Activated CD8-positive, alpha-beta memory T cell treated with anti-CD3 and anti-CD28 coated beads, Interleukin-2, amount 50 U/mL, for 4 hours (primary cell): ENCODE measurements around the gene LIPC.

Experiments
- DNase-seq: peaks from one replicate; pipeline ENCODE4 v3.0.0-alpha.2; 2020

The LIPC gene

GRCh38 chr15:58437531-58438105 lies 5.8 kb downstream of the LIPC start:
- no peak for DNase-seq

- DNase-seq = no peak
Observed at GRCh38 chr15:58438111-58438510, 6.3 kb downstream of the LIPC start.

DNA sequence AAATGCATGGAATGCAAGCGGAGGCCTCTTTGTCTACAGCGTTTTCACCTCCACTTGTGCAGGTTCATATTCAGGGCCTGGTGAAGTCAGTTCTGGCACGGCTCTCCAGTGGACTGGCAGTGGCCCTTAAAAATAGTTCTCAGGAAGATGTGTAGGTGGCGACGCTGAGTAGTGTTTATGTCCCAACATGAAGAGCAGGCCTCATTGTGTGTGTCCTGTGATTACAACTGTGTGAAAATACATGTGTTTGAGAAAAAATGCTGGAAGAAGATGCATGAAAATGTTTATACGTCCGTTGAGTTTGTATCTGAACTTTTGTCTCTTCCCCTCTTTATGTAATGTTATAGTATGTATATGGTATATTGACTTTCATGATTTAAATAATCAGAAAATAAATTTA lies 7.2 kb downstream of the LIPC start:
- no peak for DNase-seq

- no peak for DNase-seq
Observed at GRCh38 chr15:58440158-58440910, 8.5 kb downstream of the LIPC start.

GRCh38 chr15:58440922-58441321 lies 9.1 kb downstream of the LIPC start:
- DNase-seq = no peak

- DNase-seq = no peak
Observed at GRCh38 chr15:58441376-58442070, 9.7 kb downstream of the LIPC start.

DNA sequence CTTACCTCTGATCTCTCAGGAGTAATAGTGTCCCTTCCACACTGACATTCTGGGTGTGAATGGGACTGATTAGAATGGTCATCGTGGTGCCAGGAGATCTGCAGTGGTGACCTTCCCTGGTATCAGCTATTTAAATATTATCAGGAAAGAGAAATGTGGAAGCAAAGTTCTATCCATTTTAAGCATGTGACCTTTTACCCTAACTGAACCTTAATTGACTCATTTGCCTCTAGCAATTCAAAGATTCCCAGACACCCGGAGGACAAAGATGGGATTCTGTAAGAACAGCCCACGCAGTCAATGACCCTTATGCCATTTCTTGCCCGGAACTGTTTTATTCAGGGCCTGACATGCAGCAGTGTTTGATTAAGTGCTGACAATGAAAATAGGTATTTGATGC lies 10.3 kb downstream of the LIPC start:
- DNase-seq = no peak

- DNase-seq = no peak
Observed at GRCh38 chr15:58443308-58443707, 11.5 kb downstream of the LIPC start.

GRCh38 chr15:58444056-58444455 lies 12.3 kb downstream of the LIPC start:
- DNase-seq = no peak

GRCh38 chr15:58444658-58445332 lies 13.0 kb downstream of the LIPC start:
- DNase-seq = no peak

DNA sequence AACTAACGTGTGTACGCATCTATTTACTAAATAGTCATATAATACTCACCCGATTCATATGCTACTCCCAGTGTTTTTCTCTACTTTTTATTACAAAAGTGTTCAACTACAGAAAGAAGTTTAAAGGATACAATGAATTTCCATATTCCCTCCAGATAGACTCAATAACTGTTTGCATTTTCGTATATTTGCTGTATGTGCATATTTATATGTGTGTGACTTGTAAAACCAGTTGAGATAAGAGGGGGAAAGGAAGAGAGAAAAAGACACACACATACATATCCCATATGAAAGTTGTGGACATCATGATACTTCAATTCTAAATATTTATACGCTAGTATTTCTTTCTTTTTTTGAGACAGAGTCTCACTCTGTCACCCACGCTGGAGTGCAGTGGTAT lies 14.1 kb downstream of the LIPC start:
- no peak for DNase-seq

DNA sequence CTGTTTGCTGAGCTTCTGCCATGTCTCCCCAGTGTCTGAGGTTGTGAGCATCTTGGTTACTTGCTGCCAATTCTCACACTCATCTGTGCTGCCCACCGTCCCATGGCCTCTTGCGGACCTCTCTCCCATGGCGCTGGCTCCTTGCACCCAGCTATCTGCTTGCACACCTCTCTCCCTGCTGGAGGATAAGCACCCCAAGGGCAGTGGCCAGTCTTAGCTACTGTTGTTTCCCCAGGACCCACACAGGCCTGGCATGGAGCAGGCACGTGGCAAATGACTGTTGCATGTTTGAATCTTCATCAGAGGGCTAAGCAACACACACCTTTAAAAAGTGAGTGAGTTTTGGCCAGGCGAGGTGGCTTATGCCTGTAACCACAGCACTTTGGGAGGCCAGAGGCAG lies 14.7 kb downstream of the LIPC start:
- DNase-seq = no peak

DNA sequence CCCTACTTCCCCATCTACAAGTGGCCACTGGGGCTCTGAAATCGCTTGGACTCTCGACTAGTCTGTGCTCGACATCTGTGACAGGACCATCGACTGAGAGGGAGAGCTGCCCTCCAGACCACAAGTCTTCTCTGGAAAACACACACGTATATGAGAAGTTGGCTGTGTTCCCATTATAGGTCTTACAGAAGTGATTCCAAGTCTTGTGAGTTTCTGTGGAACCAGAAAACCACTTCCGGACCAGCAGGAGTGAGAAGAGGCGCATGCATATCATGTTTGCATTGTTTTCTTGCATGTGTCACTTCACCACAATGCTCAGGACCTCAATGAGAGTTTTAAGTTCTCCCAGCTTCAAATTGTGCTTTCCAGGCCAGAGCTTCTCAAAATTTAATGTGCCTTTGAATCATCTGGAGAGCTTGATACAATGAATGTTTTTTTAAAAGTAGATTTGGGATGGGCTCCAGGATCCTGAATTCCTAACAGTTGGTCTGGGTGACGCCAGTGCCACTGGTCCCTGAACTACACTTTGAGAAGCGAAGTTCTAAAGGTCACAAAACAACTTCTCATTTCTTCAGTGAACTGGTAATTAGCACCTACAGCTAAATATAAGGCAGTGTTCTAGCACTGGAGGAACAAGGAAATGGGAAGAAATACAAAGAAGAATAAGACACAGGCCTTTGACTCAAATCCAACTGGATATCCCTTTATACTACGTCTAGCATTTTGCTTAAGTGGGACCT lies 15.7 kb downstream of the LIPC start:
- no peak for DNase-seq

DNA sequence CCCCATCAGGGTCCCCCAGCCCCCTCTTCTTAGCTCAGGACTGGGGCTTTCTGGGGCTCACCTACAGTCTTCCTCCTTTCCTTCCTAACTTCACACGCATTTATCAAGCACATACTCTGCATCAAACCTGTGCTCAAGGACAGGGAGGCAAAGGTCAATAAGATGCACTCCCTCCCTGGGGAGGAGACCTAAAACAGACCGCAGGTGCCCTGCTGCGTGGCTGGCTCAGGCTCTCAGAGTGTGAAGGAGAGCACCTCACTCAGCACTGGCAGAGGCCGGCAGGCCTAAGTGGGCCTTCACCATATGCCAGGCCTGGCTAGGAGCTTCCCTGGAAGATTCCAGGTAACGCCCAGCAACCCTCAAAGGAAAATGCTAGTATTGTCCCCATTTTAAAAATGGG lies 16.5 kb downstream of the LIPC start:
- no peak for DNase-seq

DNA sequence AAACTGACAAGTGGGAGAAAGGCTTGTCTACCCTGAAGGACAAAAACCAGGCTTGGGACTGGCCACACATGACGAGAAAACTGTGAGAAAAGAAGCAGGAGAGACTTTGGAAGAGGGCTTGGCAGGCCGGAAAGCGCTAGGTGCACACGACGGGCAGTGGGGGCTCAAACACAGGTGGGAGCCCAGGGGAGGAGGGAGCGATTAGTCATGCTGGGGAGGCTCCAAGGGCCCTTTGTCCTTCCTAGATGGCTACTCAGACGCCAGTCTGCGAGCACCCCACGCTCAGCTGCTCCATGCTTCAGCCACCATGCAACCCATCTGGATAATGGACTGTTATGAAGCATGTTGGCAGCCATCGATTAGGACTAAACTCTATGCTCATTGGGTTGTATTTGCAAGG lies 17.1 kb downstream of the LIPC start:
- DNase-seq = no peak

- no peak for DNase-seq
Observed at GRCh38 chr15:58451826-58452225, 20.0 kb downstream of the LIPC start.

DNA sequence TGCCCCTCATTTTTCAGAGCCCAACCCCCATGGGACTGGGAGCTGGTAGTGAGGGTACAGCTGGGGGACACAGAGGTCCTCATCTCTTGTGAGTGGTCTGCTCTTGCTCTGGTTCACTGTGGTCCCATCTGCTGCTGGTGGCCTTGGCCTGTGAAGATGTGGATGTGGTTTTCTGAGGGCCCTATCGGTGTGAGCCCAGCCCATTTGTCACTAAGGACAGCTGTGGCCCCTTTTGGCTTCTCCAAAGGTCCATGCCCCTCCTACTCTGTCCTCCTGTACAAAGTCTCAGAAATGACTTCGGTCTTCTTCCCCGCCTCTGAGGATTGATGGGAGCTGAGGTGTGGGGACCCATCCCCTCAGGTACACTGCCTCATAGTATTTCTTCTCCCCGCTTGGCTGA lies 21.0 kb downstream of the LIPC start:
- DNase-seq = no peak

DNA sequence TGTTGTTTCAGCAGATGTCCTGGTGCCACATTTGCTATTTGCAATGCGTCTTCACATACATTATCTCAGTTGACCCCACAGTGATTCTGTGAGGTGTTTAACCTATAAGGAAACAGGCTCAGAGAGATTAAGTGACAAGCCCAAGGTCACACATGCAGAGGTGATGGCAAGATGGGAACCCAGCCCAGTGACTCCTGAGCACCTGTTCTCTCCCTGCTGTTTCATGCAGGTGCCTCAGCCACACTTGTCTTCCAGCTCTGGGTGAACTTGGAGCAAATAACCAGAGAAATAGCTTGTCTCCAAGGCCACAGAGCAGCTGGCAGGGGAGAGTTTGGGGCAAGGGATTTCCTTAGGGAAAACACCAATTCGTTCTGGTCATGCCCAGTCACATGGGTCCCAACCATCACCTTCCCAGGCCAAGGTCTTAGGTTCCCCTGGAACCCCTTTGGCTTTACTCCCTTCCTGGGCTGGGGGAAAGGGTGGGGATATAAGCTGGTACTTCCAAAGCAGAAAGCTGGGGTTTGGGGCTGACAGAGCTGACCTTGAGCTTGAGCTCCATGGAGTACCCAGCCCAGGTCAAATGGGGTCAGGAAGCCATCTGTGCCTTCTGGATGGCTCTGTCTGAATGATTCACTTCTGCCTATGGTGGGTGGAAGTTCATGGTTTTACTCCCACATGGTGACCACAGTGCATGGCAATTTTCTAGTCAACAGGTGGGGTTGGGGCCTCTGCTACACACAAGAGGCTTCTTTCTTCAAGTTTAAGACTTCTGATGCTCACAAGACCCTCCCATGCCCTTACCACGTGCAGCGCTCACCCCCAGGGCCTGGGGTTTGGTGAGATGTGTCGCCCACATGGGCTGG lies 22.4 kb downstream of the LIPC start:
- peak; percentile 28 for DNase-seq

DNA sequence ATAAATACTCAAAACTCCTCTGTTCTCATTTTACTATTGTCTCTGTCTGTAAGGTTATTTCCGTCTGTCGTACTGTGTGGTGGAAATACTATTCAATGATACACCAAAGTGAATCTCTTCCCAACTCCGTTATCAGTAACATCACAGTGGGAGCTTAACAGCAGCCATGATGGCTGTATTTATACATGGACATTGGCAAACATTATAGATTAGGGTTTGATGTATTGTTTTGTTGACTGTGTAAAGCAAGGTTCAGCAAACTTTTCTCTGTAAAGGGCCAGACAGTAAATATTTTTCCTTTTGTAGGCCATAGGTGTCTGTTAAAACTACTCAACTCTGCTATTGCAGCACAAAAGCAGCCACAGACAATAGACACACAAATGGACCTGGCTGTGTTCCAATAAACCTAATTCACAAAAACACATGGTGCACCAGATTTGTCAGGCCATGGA lies 23.2 kb downstream of the LIPC start:
- DNase-seq = no peak

DNA sequence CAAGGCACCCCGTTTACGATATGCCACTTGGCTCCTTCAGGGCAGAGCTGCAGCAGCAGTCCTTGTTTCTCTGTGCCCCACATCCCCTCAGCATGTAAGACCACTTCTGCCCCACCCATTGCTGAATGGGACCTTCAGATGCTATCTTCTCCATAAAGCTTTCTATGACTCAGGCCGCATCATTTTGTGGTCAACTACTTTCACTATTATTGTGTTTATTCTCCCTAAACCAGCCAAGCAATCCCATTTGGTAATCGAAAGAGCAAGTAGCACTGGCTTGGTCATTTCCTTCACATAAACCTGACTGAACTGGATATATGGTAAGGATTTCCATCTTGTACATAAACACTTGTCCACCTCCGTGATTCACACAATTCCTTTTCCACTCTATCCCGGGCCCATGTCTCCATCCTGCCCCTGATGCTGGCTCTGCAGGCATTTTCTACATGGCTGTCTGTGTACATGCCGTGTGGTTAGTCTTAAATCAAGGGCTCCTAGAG lies 25.7 kb downstream of the LIPC start:
- no peak for DNase-seq

GRCh38 chr15:58458076-58458475 lies 26.3 kb downstream of the LIPC start:
- DNase-seq = no peak

DNA sequence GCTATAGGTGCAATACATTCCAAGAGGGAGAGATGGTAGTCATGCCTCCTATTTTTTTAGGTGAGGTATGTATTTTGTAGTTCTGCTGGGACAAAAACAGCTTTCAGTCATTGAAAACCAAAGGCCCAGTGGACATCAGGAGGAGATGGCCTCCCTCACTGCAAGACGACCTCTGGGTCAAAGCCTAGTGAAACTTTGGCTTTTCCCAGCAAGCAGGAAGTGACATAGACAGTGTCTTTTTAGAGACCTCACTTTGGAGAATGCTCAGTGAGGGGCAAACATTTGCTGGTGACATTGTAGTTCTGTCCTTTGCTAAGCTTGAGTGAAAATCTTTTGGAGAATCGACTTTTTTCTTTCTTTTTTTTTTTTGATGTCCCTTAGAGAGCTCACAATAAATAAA lies 27.3 kb downstream of the LIPC start:
- DNase-seq = no peak
